H1 (cell line): ENCODE data around the gene BTBD9. TPM values are rescaled to one million over a fixed set of nuclear protein-coding genes. Genes with fewer than 3 reads are reported as not detected.

Experiments used
- CTCF ChIA-PET: fragments of 300-600 bp; sonication (Branson Sonifier 250); formaldehyde crosslinking; loops from one replicate; lab custom pipeline; 2021; ENCODE audit not compliant: partially characterized antibody; lab: Charles Lee
- POLR2A ChIA-PET: fragments of 300-600 bp; sonication (Branson Sonifier 250); formaldehyde crosslinking; loops from one replicate; lab custom pipeline; 2021; ENCODE audit warnings: inconsistent platforms; ENCODE audit not compliant: partially characterized antibody; lab: Charles Lee
- DNase-seq, 2 experiments: peaks; one replicate each; pipeline versions ENCODE4 v3.0.0 to v3.0.0-alpha.2; 2010 to 2022; ENCODE audit warnings: low spot score in 2 of 2, low read depth in 1 of 2, mixed read lengths in 1 of 2
- FAIRE-seq: peaks from 2 replicates; lab custom pipeline; 2011; peaks lifted over from hg19 to GRCh38; lab: Jason Lieb, UNC
- H2AFZ ChIP-seq: 2 replicates; pipeline ENCODE4 v1.8.1; 2012; ENCODE audit warnings: low read length, inconsistent platforms
- H2AK5ac ChIP-seq: 2 replicates; pipeline ENCODE4 v1.6.1; 2013; ENCODE audit warnings: low read depth, low read length
- H2BK120ac ChIP-seq: replicated peaks from 2 replicates; pipeline ENCODE3; 2013; ENCODE audit warnings: low read depth, low read length, inconsistent platforms
- H2BK12ac ChIP-seq: 2 replicates; pipeline ENCODE4 v1.6.1; 2013; ENCODE audit warnings: low read depth, low read length
- H2BK15ac ChIP-seq: 2 replicates; pipeline ENCODE4 v1.6.1; 2013; ENCODE audit warnings: low read length
- H2BK20ac ChIP-seq: 2 replicates; pipeline ENCODE4 v1.6.1; 2013; ENCODE audit warnings: low read length
- H2BK5ac ChIP-seq: 2 replicates; pipeline ENCODE4 v1.6.1; 2013; ENCODE audit warnings: low read depth, low read length
- H3K14ac ChIP-seq: 2 replicates; pipeline ENCODE4 v1.6.1; 2013; ENCODE audit warnings: inconsistent platforms; ENCODE audit not compliant: insufficient read length
- H3K18ac ChIP-seq: 2 replicates; pipeline ENCODE4 v1.6.1; 2013; ENCODE audit warnings: low read length; ENCODE audit errors: extremely low read depth
- H3K23ac ChIP-seq: 2 replicates; pipeline ENCODE4 v1.6.1; 2013; ENCODE audit warnings: inconsistent platforms; ENCODE audit not compliant: insufficient read length
- H3K23me2 ChIP-seq: 2 replicates; pipeline ENCODE4 v1.6.1; 2013; ENCODE audit warnings: low read depth, low read length
- H3K27ac ChIP-seq: 2 replicates; pipeline ENCODE4 v1.6.1; 2011; ENCODE audit warnings: low read depth, low read length, inconsistent platforms
- H3K27me3 ChIP-seq, 4 experiments: replicated peaks in 1 of 4; 1 replicate in 1 of 4; 2 replicates in 3 of 4; pipeline versions ENCODE4 v1.6.1 to v1.8.1; 2011 to 2013; ENCODE audit warnings: low read length in 3 of 4, mild to moderate bottlenecking in 3 of 4, inconsistent platforms in 2 of 4, mixed read lengths in 2 of 4, moderate library complexity in 1 of 4; ENCODE audit not compliant: control insufficient read depth in 3 of 4, insufficient read depth in 3 of 4; ENCODE audit errors: extremely low read depth in 1 of 4
- H3K36me3 ChIP-seq, 4 experiments: 2 replicates each; pipeline versions ENCODE4 v1.6.1 to v1.8.1; 2011 to 2013; ENCODE audit warnings: mild to moderate bottlenecking in 4 of 4, low read length in 3 of 4, moderate library complexity in 2 of 4, control low read depth in 1 of 4, inconsistent platforms in 1 of 4; ENCODE audit not compliant: insufficient read depth in 4 of 4, control insufficient read depth in 2 of 4
- H3K4ac ChIP-seq: replicated peaks from 2 replicates; pipeline ENCODE3; 2013; ENCODE audit warnings: low read length, low read depth, mixed read lengths, inconsistent platforms; ENCODE audit not compliant: insufficient read length
- H3K4me1 ChIP-seq, 4 experiments: replicated peaks in 1 of 4; 1 replicate in 1 of 4; 2 replicates in 3 of 4; pipeline versions ENCODE4 v1.6.1 to v1.8.1; 2011 to 2013; ENCODE audit warnings: low read length in 3 of 4, inconsistent platforms in 2 of 4, mixed read lengths in 1 of 4; ENCODE audit not compliant: insufficient read depth in 4 of 4, control insufficient read depth in 3 of 4
- H3K4me2 ChIP-seq, 2 experiments: 2 replicates each; pipeline versions ENCODE4 v1.6.1 to v1.8.1; 2011 to 2013; ENCODE audit warnings: low read depth in 2 of 2, low read length in 2 of 2, control low read depth in 1 of 2, inconsistent platforms in 1 of 2, mild to moderate bottlenecking in 1 of 2; ENCODE audit not compliant: insufficient read depth in 1 of 2
- H3K4me3 ChIP-seq, 4 experiments: fragments of 200-600, 300-600 bp in 1 of 4; sonication (generic), shearing (Covaris generic), sonication (Bioruptor Twin) in 1 of 4; 2 replicates each; pipeline versions ENCODE4 v1.5.1 to v1.8.1; 2011 to 2016; ENCODE audit warnings: low read length in 4 of 4, low read depth in 3 of 4, control low read depth in 2 of 4, inconsistent platforms in 2 of 4, mild to moderate bottlenecking in 2 of 4, mixed read lengths in 1 of 4, moderate library complexity in 1 of 4; ENCODE audit not compliant: insufficient read depth in 2 of 4; ENCODE audit errors: extremely low read depth in 1 of 4
- H3K56ac ChIP-seq: replicated peaks from 2 replicates; pipeline ENCODE3; 2013; ENCODE audit warnings: low read depth, mild to moderate bottlenecking, mixed read lengths, low read length, inconsistent platforms; ENCODE audit not compliant: insufficient read length
- H3K79me1 ChIP-seq: 2 replicates; pipeline ENCODE4 v1.6.1; 2013; ENCODE audit warnings: low read depth, low read length, control low read depth
- H3K79me2 ChIP-seq, 2 experiments: 2 replicates each; pipeline versions ENCODE4 v1.6.1 to v1.8.1; 2012 to 2013; ENCODE audit warnings: low read length in 2 of 2, mild to moderate bottlenecking in 2 of 2, inconsistent platforms in 1 of 2; ENCODE audit not compliant: insufficient read depth in 2 of 2, control insufficient read depth in 1 of 2
- H3K9ac ChIP-seq, 4 experiments: replicated peaks in 1 of 4; 1 replicate in 1 of 4; 2 replicates in 3 of 4; pipeline versions ENCODE4 v1.6.1 to v1.8.1; 2011 to 2013; ENCODE audit warnings: low read depth in 3 of 4, low read length in 3 of 4, control low read depth in 2 of 4, mild to moderate bottlenecking in 2 of 4, moderate library complexity in 2 of 4, inconsistent platforms in 1 of 4; ENCODE audit errors: extremely low read depth in 1 of 4
- H3K9me3 ChIP-seq, 2 experiments: 2 replicates each; pipeline versions ENCODE4 v1.6.1 to v1.8.1; 2012 to 2013; ENCODE audit warnings: mild to moderate bottlenecking in 2 of 2, moderate library complexity in 2 of 2, control low read depth in 1 of 2, inconsistent platforms in 1 of 2, low read depth in 1 of 2, low read length in 1 of 2, mixed read lengths in 1 of 2; ENCODE audit not compliant: insufficient read depth in 2 of 2
- H4K20me1 ChIP-seq, 2 experiments: replicated peaks in 1 of 2; 2 replicates each; pipeline versions ENCODE3 to v1.8.1; 2011 to 2013; ENCODE audit warnings: inconsistent platforms in 2 of 2, low read length in 2 of 2, mild to moderate bottlenecking in 1 of 2; ENCODE audit not compliant: insufficient read depth in 2 of 2, control insufficient read depth in 1 of 2
- H4K5ac ChIP-seq: 2 replicates; pipeline ENCODE4 v1.6.1; 2013; ENCODE audit warnings: low read length, low read depth, mixed read lengths, inconsistent platforms; ENCODE audit not compliant: insufficient read length
- H4K8ac ChIP-seq: 2 replicates; pipeline ENCODE4 v1.8.0; 2013; ENCODE audit warnings: mild to moderate bottlenecking, moderate library complexity, low read length, inconsistent platforms; ENCODE audit not compliant: insufficient read depth; ENCODE audit errors: extremely low read depth
- H4K91ac ChIP-seq: replicated peaks from 2 replicates; pipeline ENCODE3; 2013; ENCODE audit warnings: low read length, mixed read lengths, inconsistent platforms; ENCODE audit not compliant: insufficient read length
- BACH1 ChIP-seq: IDR thresholded peaks from 2 replicates; pipeline ENCODE4 v1.6.1; 2012; ENCODE audit warnings: low read length, improper control_type of control experiment
- BCL11A ChIP-seq, 2 experiments: IDR thresholded peaks; one replicate each; pipeline ENCODE4 v1.6.1; 2011; ENCODE audit warnings: low read depth in 2 of 2, low read length in 2 of 2, mild to moderate bottlenecking in 2 of 2
- CBX8 ChIP-seq: fragments of 300-800, 300-1000 bp; sonication (generic); IDR thresholded peaks from 2 replicates; pipeline ENCODE4 v1.7.1; 2016; ENCODE audit warnings: low read depth, low read length, borderline replicate concordance
- CREB1 ChIP-seq: IDR thresholded peaks from 2 replicates; pipeline ENCODE4 v1.6.1; 2012; ENCODE audit warnings: inconsistent platforms
- EGR1 ChIP-seq: IDR thresholded peaks from 2 replicates; pipeline ENCODE4 v1.6.1; 2011; ENCODE audit warnings: low read depth, low read length, borderline replicate concordance
- HDAC2 ChIP-seq, 2 experiments: fragments of 300-600 bp in 1 of 2; sonication (generic) in 1 of 2; IDR thresholded peaks; 2 replicates each; pipeline ENCODE4 v1.6.1; 2011 to 2012; ENCODE audit warnings: low read depth in 2 of 2, low read length in 2 of 2, mild to moderate bottlenecking in 2 of 2, moderate library complexity in 2 of 2, borderline replicate concordance in 1 of 2, inconsistent platforms in 1 of 2
- NANOG ChIP-seq: IDR thresholded peaks from 2 replicates; pipeline ENCODE4 v1.6.1; 2011; ENCODE audit warnings: low read length, low read depth, mild to moderate bottlenecking, inconsistent platforms; ENCODE audit not compliant: insufficient read depth, poor library complexity, severe bottlenecking
- POU5F1 ChIP-seq: IDR thresholded peaks from 2 replicates; pipeline ENCODE4 v1.6.1; 2011; ENCODE audit warnings: low read depth, mild to moderate bottlenecking, low read length, moderate library complexity
- RBBP5 ChIP-seq: IDR thresholded peaks from 2 replicates; pipeline ENCODE4 v1.7.1; 2012; ENCODE audit warnings: low read depth, mild to moderate bottlenecking, inconsistent platforms, low read length, moderate library complexity, borderline replicate concordance
- SAP30 ChIP-seq: fragments of 300-600 bp; sonication (generic); IDR thresholded peaks from 2 replicates; pipeline ENCODE4 v1.7.1; 2012; ENCODE audit warnings: low read length, moderate library complexity, mild to moderate bottlenecking, inconsistent platforms; ENCODE audit not compliant: insufficient read depth, insufficient replicate concordance
- SIN3A ChIP-seq, 2 experiments: IDR thresholded peaks in 1 of 2; conservative IDR thresholded peaks in 1 of 2; 2 replicates each; pipeline ENCODE4 v1.6.1; 2011 to 2012; ENCODE audit warnings: low read length in 2 of 2, improper control_type of control experiment in 1 of 2, low read depth in 1 of 2, mild to moderate bottlenecking in 1 of 2
- SP1 ChIP-seq: IDR thresholded peaks from 2 replicates; pipeline ENCODE4 v1.6.1; 2011; ENCODE audit warnings: low read depth, low read length
- ZNF274 ChIP-seq: IDR thresholded peaks from 2 replicates; pipeline ENCODE4 v1.7.0; 2012; ENCODE audit warnings: low read length, borderline replicate concordance; ENCODE audit errors: extremely low read depth
- WGBS, 2 experiments: shearing (Covaris generic) in 1 of 2; methylation state at CpG; one replicate each; pipeline versions ENCODE4 v1.1.6 to v1.1.7; 2013 to 2015; ENCODE audit warnings: low lambda C conversion rate in 2 of 2, mixed read lengths in 2 of 2, inconsistent platforms in 1 of 2, low coverage in 1 of 2, missing lambda C conversion rate in 1 of 2; ENCODE audit not compliant: insufficient replicate concordance in 2 of 2, insufficient coverage in 1 of 2, insufficient read length in 1 of 2; ENCODE audit errors: extremely low coverage in 1 of 2, missing lambda C conversion rate in 1 of 2; 5-methylcytosine and 5-hydroxymethylcytosine counted together
- polyA plus RNA-seq, 7 experiments: library from polyadenylated mRNA; depleted of rRNA in 3 of 7; stranded (reverse) in 5 of 7; unstranded in 2 of 7; fragments of >200 nt in 5 of 7; fragments of 200-250 nt in 2 of 7; gene quantifications; 1 replicate in 5 of 7; 2 replicates in 1 of 7; 4 replicates in 1 of 7; pipeline versions ENCODE4 v1.2.1 to v1.2.3, GENCODE V29; 2011 to 2013; ENCODE audit warnings: missing spikeins in 2 of 7, mixed read lengths in 2 of 7
- total RNA-seq: library from RNA; stranded (reverse); fragmentation: NEBNext Ultra II Directional; extraction: Animal tissue kit (Norgen Biotek cat#: 25700); gene quantifications from 2 replicates; pipeline ENCODE4 v1.2.1, GENCODE V29; 2021

Gene BTBD9
- total and polyA plus RNA-seq, 2 of the 8 experiments (the other 6 are each of a cell fraction or from before 2014, with no cell fraction given), result 0.92 to 4.1 TPM

DNA sequence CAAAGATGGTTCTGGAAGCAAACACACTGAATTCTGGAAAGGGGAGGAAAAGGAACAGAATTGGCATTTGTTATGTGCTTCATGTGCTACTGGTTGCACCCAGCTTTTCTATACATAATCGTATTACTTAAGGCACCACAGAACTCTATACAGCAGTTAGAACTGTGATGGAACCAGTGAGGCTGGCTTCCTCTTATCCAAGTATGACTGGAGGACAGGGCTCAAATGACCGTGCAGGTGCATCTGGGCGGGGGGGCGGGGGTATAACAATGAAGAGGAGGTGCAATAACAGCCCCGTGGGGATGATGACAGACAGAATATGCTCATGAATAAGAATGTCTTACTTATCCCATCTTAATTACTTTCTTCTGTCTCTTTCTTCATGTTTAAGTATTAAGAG, 144.2 kb downstream of the BTBD9 start:
- Histone ChIP-seq H2BK120ac (no peak overlapping the region), H3K9ac (no peak overlapping the region), H3K14ac (no peak overlapping the region), H3K4me1 (peaks cover 0 to 4% (median 0%) of the 10 kb centered on the region in 4 experiments; a peak in 1 of 7 replicates)
- POLR2A ChIA-PET, result no interaction called here
- TF ChIP-seq ZNF274 (no peak), POU5F1 (no peak), SIN3A (conservative IDR thresholded peaks at IDR 0.05 in 1 of 2, IDR thresholded peaks at IDR 0.05 in 1 of 2; ENCODE audit: low read depth in 1 of 2, low read length in 2 of 2) (no peak), CBX8 (no peak), BACH1 (no peak), RBBP5 (no peak), SAP30 (no peak), SP1 (no peak), NANOG (no peak), HDAC2 (IDR thresholded peaks at IDR 0.05; ENCODE audit: borderline replicate concordance in 1 of 2, low read depth in 2 of 2, low read length in 2 of 2) (no peak), CREB1 (no peak), EGR1 (no peak), BCL11A (IDR thresholded peaks at IDR 0.05; ENCODE audit: low read depth in 2 of 2, low read length in 2 of 2) (no peak)
- TF ChIP-seq, all 59 proteins: peak for 0
- H3K36me3 ChIP-seq, result no peaks in the 10 kb centered on the region
- H3K79me1 ChIP-seq, result no peaks in the 10 kb centered on the region
- H2AK5ac ChIP-seq, result no peak overlapping the region
- FAIRE-seq, result no peak
- no peaks in the 10 kb centered on the region for H3K9me3 ChIP-seq
- no peak overlapping the region for H3K4ac ChIP-seq
- H4K5ac ChIP-seq, result no peak overlapping the region
- no peak overlapping the region for H2BK12ac ChIP-seq
- no peak overlapping the region for H3K56ac ChIP-seq
- no peak overlapping the region for H3K4me3 ChIP-seq
- no peak overlapping the region for H4K8ac ChIP-seq
- no peak overlapping the region for H2BK15ac ChIP-seq
- no peak overlapping the region for H2BK20ac ChIP-seq
- H3K79me2 ChIP-seq, result no peaks in the 10 kb centered on the region
- no peak overlapping the region for H3K23ac ChIP-seq
- no peak overlapping the region for H4K91ac ChIP-seq
- DNase-seq, result no peak
- no peaks in the 10 kb centered on the region for H3K27me3 ChIP-seq
- no peaks in the 10 kb centered on the region for H4K20me1 ChIP-seq
- H2BK5ac ChIP-seq, result no peak overlapping the region
- no peak overlapping the region for H3K18ac ChIP-seq
- no peak overlapping the region for H3K4me2 ChIP-seq
- 79% methylated on average over 5 of the region's 5 CpGs; no CpG with 5 or more reads in 1 of the 2 experiments for WGBS, 2 experiments
- CTCF ChIA-PET, result interaction anchor here (0.5 to 4.1 kb wide), 6 partner anchors 75 to 887 kb away, joined by 3 to 17 read pairs (median 4); no protein-coding TSS in a partner anchor
- H3K23me2 ChIP-seq, result no peaks in the 10 kb centered on the region
- no peak overlapping the region for H2AFZ ChIP-seq
- H3K27ac ChIP-seq, result no peak overlapping the region
